ENCODE data around the gene PDE11A.

PDE11A gene

DNA sequence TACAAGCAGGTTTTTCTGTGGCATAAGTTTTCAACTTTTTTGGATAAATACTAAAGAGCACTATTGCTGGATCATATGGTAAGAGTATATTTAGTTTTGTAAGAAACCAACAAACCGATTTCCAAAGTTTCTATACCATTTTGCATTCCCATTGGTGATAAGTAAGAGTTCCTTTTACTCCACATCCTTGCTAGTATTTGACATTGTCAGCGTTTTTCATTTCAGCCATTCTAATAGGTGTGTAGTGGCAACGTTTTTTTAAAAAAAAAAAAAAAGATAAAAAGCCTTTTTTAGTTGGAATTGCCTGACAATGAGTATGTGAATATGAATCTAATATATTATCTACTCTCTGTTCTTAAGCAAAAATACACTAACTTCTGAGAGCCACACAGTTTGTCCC lies 494.1 kb downstream of the PDE11A start:
- H3K27me3 ChIP-seq (ENCODE audit: insufficient read depth, low read length, poor library complexity): no peaks in the 10 kb centered on the region
- no peaks in the 10 kb centered on the region for H3K79me2 ChIP-seq (ENCODE audit: insufficient read depth, low read length)
- H4K20me1 ChIP-seq (ENCODE audit: insufficient read depth, low read length): no peaks in the 10 kb centered on the region
- H3K4me1 ChIP-seq (ENCODE audit: insufficient read depth, low read length): no peaks in the 10 kb centered on the region
- H3K9me3 ChIP-seq (ENCODE audit: insufficient read depth, low read length, severe bottlenecking): no peaks in the 10 kb centered on the region
- H3K36me3 ChIP-seq (ENCODE audit: insufficient read depth, low read length): no peaks in the 10 kb centered on the region
- no peak for ATAC-seq (ENCODE audit: insufficient read depth, low read depth)
- DNase-seq: no peak
- no peak overlapping the region for H3K4me3 ChIP-seq (ENCODE audit: low read depth in 1 of 2, low read length in 2 of 2)
- no peak overlapping the region for H3K27ac ChIP-seq (ENCODE audit: low read length)
- H3K9ac ChIP-seq (ENCODE audit: low read depth, low read length): no peak overlapping the region
- H3K4me2 ChIP-seq (ENCODE audit: insufficient read depth, low read length): no peak overlapping the region
- H2AFZ ChIP-seq (ENCODE audit: low read depth, low read length): no peak overlapping the region
- TF ChIP-seq, protein P1, sequence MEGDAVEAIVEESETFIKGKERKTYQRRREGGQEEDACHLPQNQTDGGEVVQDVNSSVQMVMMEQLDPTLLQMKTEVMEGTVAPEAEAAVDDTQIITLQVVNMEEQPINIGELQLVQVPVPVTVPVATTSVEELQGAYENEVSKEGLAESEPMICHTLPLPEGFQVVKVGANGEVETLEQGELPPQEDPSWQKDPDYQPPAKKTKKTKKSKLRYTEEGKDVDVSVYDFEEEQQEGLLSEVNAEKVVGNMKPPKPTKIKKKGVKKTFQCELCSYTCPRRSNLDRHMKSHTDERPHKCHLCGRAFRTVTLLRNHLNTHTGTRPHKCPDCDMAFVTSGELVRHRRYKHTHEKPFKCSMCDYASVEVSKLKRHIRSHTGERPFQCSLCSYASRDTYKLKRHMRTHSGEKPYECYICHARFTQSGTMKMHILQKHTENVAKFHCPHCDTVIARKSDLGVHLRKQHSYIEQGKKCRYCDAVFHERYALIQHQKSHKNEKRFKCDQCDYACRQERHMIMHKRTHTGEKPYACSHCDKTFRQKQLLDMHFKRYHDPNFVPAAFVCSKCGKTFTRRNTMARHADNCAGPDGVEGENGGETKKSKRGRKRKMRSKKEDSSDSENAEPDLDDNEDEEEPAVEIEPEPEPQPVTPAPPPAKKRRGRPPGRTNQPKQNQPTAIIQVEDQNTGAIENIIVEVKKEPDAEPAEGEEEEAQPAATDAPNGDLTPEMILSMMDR (IDR thresholded peaks at IDR 0.05; ENCODE audit: borderline replicate concordance, extremely low read depth, low read length, poor library complexity, severe bottlenecking): no peak
- TF ChIP-seq EZH2 (IDR thresholded peaks at IDR 0.05; ENCODE audit: borderline replicate concordance, low read depth, low read length, severe bottlenecking): no peak

DNA sequence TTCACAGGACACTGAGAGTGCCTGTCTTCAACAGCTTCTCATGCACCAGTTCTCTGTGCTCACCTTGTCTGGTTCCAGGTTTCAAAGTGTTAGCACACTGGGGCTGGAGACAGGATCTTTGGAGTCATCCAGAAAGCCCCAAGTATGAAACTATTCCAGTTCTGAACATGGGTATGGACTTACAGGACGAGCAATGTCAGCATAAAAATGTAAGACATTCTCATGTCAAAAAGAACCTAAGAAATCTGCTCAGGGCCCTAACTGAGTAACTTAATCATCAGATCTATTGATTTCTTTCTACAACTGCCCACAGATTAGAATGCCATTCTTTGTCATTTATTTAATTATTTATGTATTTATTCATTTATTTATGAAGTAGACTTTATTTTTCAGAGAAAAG lies 495.5 kb downstream of the PDE11A start:
- TF ChIP-seq, protein P1 (IDR thresholded peaks at IDR 0.05; ENCODE audit: borderline replicate concordance, extremely low read depth, low read length, poor library complexity, severe bottlenecking): no peak
- no peak for TF ChIP-seq EZH2 (IDR thresholded peaks at IDR 0.05; ENCODE audit: borderline replicate concordance, low read depth, low read length, severe bottlenecking)
- H3K9me3 ChIP-seq (ENCODE audit: insufficient read depth, low read length, severe bottlenecking): no peaks in the 10 kb centered on the region
- H3K36me3 ChIP-seq (ENCODE audit: insufficient read depth, low read length): no peaks in the 10 kb centered on the region
- H2AFZ ChIP-seq (ENCODE audit: low read depth, low read length): no peak overlapping the region
- H3K4me3 ChIP-seq (ENCODE audit: low read depth in 1 of 2, low read length in 2 of 2): no peak overlapping the region
- DNase-seq (no peak), ATAC-seq (ENCODE audit: insufficient read depth, low read depth) (no peak)
- no peaks in the 10 kb centered on the region for H3K27me3 ChIP-seq (ENCODE audit: insufficient read depth, low read length, poor library complexity)
- H3K4me2 ChIP-seq (ENCODE audit: insufficient read depth, low read length): no peak overlapping the region
- H3K27ac ChIP-seq (ENCODE audit: low read length): no peak overlapping the region
- no peak overlapping the region for H3K9ac ChIP-seq (ENCODE audit: low read depth, low read length)
- no peaks in the 10 kb centered on the region for H3K4me1 ChIP-seq (ENCODE audit: insufficient read depth, low read length)
- H3K79me2 ChIP-seq (ENCODE audit: insufficient read depth, low read length): no peaks in the 10 kb centered on the region
- no peaks in the 10 kb centered on the region for H4K20me1 ChIP-seq (ENCODE audit: insufficient read depth, low read length)

DNA sequence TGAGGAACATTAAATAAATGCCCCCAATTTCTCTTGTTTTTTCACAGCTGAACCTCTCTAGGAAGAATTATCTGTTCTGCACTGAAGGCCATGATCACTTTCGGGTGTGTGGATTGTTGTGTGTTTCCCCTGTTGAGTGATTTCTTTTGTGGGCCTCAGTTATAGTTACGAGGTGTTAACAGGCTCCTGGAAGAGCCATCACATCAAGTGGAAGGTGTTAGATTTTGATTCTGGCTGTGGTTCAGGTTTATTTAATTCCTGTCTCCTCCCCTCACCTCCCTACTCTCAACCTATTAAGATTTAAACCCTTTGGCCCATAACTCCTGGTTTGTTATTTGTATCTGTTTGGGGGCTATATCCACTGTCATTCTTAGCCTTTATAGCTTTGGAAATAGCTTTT lies 497.2 kb downstream of the PDE11A start:
- H3K4me2 ChIP-seq (ENCODE audit: insufficient read depth, low read length): no peak overlapping the region
- no peak for ATAC-seq (ENCODE audit: insufficient read depth, low read depth)
- DNase-seq: no peak
- H3K4me1 ChIP-seq (ENCODE audit: insufficient read depth, low read length): no peaks in the 10 kb centered on the region
- H3K9ac ChIP-seq (ENCODE audit: low read depth, low read length): no peak overlapping the region
- no peak overlapping the region for H3K4me3 ChIP-seq (ENCODE audit: low read depth in 1 of 2, low read length in 2 of 2)
- no peak overlapping the region for H3K27ac ChIP-seq (ENCODE audit: low read length)
- H2AFZ ChIP-seq (ENCODE audit: low read depth, low read length): no peak overlapping the region
- no peaks in the 10 kb centered on the region for H3K36me3 ChIP-seq (ENCODE audit: insufficient read depth, low read length)
- no peaks in the 10 kb centered on the region for H4K20me1 ChIP-seq (ENCODE audit: insufficient read depth, low read length)
- H3K9me3 ChIP-seq (ENCODE audit: insufficient read depth, low read length, severe bottlenecking): no peaks in the 10 kb centered on the region
- TF ChIP-seq, protein P1 (IDR thresholded peaks at IDR 0.05; ENCODE audit: borderline replicate concordance, extremely low read depth, low read length, poor library complexity, severe bottlenecking): no peak
- TF ChIP-seq EZH2 (IDR thresholded peaks at IDR 0.05; ENCODE audit: borderline replicate concordance, low read depth, low read length, severe bottlenecking): no peak
- no peaks in the 10 kb centered on the region for H3K79me2 ChIP-seq (ENCODE audit: insufficient read depth, low read length)
- H3K27me3 ChIP-seq (ENCODE audit: insufficient read depth, low read length, poor library complexity): no peaks in the 10 kb centered on the region

DNA sequence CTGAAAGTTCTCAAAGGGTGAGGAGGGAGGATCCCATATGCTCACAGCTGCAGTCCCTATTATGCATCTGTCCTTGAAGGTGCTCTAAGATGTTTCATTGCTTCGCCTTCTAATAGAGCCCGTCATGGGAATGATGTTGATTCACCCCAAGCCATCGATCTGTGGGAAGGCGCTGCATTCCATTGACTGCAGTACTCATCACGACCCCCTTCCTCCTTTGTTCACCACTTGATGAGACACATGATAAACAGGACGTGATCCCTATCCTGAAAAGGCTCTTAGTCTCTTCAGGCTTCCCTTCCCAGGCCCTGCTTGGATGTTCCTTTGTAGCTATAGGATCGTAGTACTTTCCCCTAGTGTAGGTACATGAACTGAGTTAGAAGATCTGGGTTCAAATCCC lies 498.2 kb downstream of the PDE11A start:
- no peaks in the 10 kb centered on the region for H3K4me1 ChIP-seq (ENCODE audit: insufficient read depth, low read length)
- no peak overlapping the region for H3K9ac ChIP-seq (ENCODE audit: low read depth, low read length)
- DNase-seq (no peak), ATAC-seq (ENCODE audit: insufficient read depth, low read depth) (no peak)
- H2AFZ ChIP-seq (ENCODE audit: low read depth, low read length): no peak overlapping the region
- no peaks in the 10 kb centered on the region for H3K79me2 ChIP-seq (ENCODE audit: insufficient read depth, low read length)
- no peak overlapping the region for H3K4me2 ChIP-seq (ENCODE audit: insufficient read depth, low read length)
- no peak overlapping the region for H3K4me3 ChIP-seq (ENCODE audit: low read depth in 1 of 2, low read length in 2 of 2)
- H3K27me3 ChIP-seq (ENCODE audit: insufficient read depth, low read length, poor library complexity): no peaks in the 10 kb centered on the region
- no peaks in the 10 kb centered on the region for H3K9me3 ChIP-seq (ENCODE audit: insufficient read depth, low read length, severe bottlenecking)
- H3K27ac ChIP-seq (ENCODE audit: low read length): no peak overlapping the region
- no peaks in the 10 kb centered on the region for H3K36me3 ChIP-seq (ENCODE audit: insufficient read depth, low read length)
- no peak for TF ChIP-seq EZH2 (IDR thresholded peaks at IDR 0.05; ENCODE audit: borderline replicate concordance, low read depth, low read length, severe bottlenecking)
- TF ChIP-seq, protein P1 (IDR thresholded peaks at IDR 0.05; ENCODE audit: borderline replicate concordance, extremely low read depth, low read length, poor library complexity, severe bottlenecking): no peak
- no peaks in the 10 kb centered on the region for H4K20me1 ChIP-seq (ENCODE audit: insufficient read depth, low read length)

Measured in DND-41 (cell line).